Kidney (tissue), 14 donors: ENCODE data around the gene PPHLN1. TPM values are rescaled to one million over a fixed set of nuclear protein-coding genes. Genes with fewer than 3 reads are reported as not detected.
"Not testable (repeated sequence)": the region's sequence is repeated elsewhere in the genome, so short reads cannot be mapped to it uniquely, and the experiment has no call there.

Source experiments
- DNase-seq, 5 donors: peaks; one replicate each; pipeline ENCODE4 v3.0.0-alpha.2; 2013 to 2020
- FAIRE-seq: peaks from 2 replicates; lab custom pipeline; 2012; peaks lifted over from hg19 to GRCh38; lab: Jason Lieb, UNC
- H3K27ac ChIP-seq, 2 donors: one replicate each; pipeline ENCODE4 v1.7.0; 2013; ENCODE audit warnings: low read depth in 2 of 2, low read length in 2 of 2, inconsistent platforms in 1 of 2
- H3K27me3 ChIP-seq: one replicate; pipeline ENCODE4 v1.7.1; 2013; ENCODE audit warnings: low read length, inconsistent platforms; ENCODE audit not compliant: control insufficient read depth, insufficient read depth
- H3K36me3 ChIP-seq, 3 donors: one replicate each; pipeline versions ENCODE4 v1.7.0 to v1.7.1; 2013; ENCODE audit warnings: low read length in 3 of 3, control low read depth in 1 of 3, inconsistent platforms in 1 of 3; ENCODE audit not compliant: insufficient read depth in 3 of 3, control insufficient read depth in 2 of 3
- H3K4me1 ChIP-seq, 3 donors: one replicate each; pipeline versions ENCODE4 v1.7.0 to v1.7.1; 2013; ENCODE audit warnings: low read length in 3 of 3, inconsistent platforms in 1 of 3, low read depth in 1 of 3; ENCODE audit not compliant: control insufficient read depth in 2 of 3, insufficient read depth in 2 of 3
- H3K4me3 ChIP-seq, 3 donors: one replicate each; pipeline versions ENCODE4 v1.7.0 to v1.8.1; 2013; ENCODE audit warnings: low read length in 3 of 3, control low read depth in 1 of 3, inconsistent platforms in 1 of 3
- H3K9ac ChIP-seq, 3 donors: one replicate each; pipeline versions ENCODE4 v1.7.0 to v1.7.1; 2013; ENCODE audit warnings: low read length in 3 of 3, control low read depth in 1 of 3, inconsistent platforms in 1 of 3
- H3K9me3 ChIP-seq, 3 donors: one replicate each; pipeline versions ENCODE4 v1.7.0 to v1.7.1; 2013; ENCODE audit warnings: low read length in 3 of 3, control low read depth in 1 of 3, inconsistent platforms in 1 of 3; ENCODE audit not compliant: control insufficient read depth in 2 of 3, insufficient read depth in 1 of 3
- intact Hi-C: fragments of 100-400 bp; cut with DNase I; formaldehyde crosslinking; loops from one replicate; pipeline ENCODE4 v1.11.1; 2022
- polyA plus RNA-seq: library from polyadenylated mRNA; stranded (reverse); fragments of 350-450 nt; fragmentation: Illumina TruSeq; extraction: RNeasy Lipid Tissue Mini Kit (QIAGEN cat#74804); gene quantifications from one replicate; pipeline ENCODE4 v1.2.3, GENCODE V29; 2014; ENCODE audit warnings: low read depth, low replicate concordance; ENCODE audit not compliant: insufficient read depth
- total RNA-seq: library from RNA; stranded (reverse); fragmentation: NEBNext Ultra II Directional; extraction: Animal tissue kit (Norgen Biotek cat#: 25700); gene quantifications from one replicate; pipeline ENCODE4 v1.2.1, GENCODE V29; 2021
- TF ChIP-seq, protein P1 (sequence below): IDR thresholded peaks from 3 replicates; pipeline ENCODE4 v1.5.1; 2012; ENCODE audit warnings: mild to moderate bottlenecking, moderate library complexity, borderline replicate concordance; ENCODE audit not compliant: insufficient read depth; ENCODE audit errors: extremely low read depth
- donor health status: control.
- donor health status: control.
- donor health status: control.
- donor health status: control.
- donor health status: control.
- donor health status: DM: yes; HTN: yes; CAD: no.
- donor health status: Normal renal cell carcinoma (clear cell type).

Gene PPHLN1
- total and polyA plus RNA-seq, 2 donors from 2014 or later = 32.0 to 51.9 TPM

DNA sequence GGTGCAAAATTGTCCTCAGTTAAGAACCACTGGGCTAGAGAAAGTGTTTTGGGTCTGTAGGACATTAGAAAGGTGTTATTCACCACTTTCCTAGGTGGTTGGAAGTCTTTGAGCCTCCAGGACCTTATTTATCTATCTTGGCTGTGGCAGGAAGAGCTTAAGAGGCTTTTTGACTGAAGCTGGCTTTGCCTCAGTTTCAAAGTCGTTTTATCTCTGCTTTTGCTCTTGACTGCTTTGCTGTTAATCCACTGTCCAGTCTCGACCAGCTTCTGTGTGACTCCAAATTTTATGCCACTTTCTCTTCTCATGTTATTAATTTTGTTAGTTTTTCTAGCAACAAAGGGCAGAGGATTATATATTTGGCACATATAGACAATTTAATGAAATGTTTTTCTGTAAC lies 60.3 kb downstream of the PPHLN1 start:
- intact Hi-C loops = no loop called here
- H3K4me1 ChIP-seq = no peaks in the 10 kb centered on the region
- no peak overlapping the region for H3K9ac ChIP-seq
- no peak overlapping the region for H3K27ac ChIP-seq
- H3K36me3 ChIP-seq = peaks cover 0 to 3% (median 0%) of the 10 kb centered on the region in 3 donors
- no peaks in the 10 kb centered on the region for H3K27me3 ChIP-seq
- TF ChIP-seq, protein P1, sequence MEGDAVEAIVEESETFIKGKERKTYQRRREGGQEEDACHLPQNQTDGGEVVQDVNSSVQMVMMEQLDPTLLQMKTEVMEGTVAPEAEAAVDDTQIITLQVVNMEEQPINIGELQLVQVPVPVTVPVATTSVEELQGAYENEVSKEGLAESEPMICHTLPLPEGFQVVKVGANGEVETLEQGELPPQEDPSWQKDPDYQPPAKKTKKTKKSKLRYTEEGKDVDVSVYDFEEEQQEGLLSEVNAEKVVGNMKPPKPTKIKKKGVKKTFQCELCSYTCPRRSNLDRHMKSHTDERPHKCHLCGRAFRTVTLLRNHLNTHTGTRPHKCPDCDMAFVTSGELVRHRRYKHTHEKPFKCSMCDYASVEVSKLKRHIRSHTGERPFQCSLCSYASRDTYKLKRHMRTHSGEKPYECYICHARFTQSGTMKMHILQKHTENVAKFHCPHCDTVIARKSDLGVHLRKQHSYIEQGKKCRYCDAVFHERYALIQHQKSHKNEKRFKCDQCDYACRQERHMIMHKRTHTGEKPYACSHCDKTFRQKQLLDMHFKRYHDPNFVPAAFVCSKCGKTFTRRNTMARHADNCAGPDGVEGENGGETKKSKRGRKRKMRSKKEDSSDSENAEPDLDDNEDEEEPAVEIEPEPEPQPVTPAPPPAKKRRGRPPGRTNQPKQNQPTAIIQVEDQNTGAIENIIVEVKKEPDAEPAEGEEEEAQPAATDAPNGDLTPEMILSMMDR = no peak
- DNase-seq = no peak
- H3K4me3 ChIP-seq = no peak overlapping the region
- FAIRE-seq = no peak
- H3K9me3 ChIP-seq = no peaks in the 10 kb centered on the region

GRCh38 chr12:42388086-42388485 lies 62.1 kb downstream of the PPHLN1 start:
- H3K4me3 ChIP-seq, H3K9me3 ChIP-seq, H3K4me1 ChIP-seq, H3K36me3 ChIP-seq, FAIRE-seq, H3K27me3 ChIP-seq, H3K27ac ChIP-seq, intact Hi-C loops, H3K9ac ChIP-seq: not testable (repeated sequence)
- DNase-seq = peak in 4 of 5 donors; percentile 53 to 65 (median 59)

DNA sequence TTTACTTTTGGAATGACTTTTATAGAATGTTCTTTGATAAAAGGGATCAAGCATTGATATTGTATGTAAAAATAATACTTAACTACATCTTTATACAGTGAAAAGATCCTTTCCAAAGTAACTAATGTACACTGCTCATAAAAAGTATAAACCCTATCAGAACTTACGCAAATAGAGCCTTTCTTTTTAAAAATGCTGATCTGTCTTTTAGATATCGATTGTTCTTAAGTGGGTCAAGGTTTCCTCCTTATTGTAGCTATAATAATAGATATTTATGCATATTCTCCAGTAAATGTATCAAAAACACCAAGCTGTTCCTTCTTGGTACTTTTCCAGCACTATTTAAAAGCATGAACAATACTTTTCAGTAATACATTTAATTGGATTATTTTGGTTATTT lies 68.5 kb downstream of the PPHLN1 start:
- TF ChIP-seq, protein P1 = no peak
- Histone ChIP-seq H3K9me3 (no peaks in the 10 kb centered on the region), H3K27me3 (no peaks in the 10 kb centered on the region), H3K4me3 (no peak overlapping the region), H3K27ac (no peak overlapping the region), H3K9ac (no peak overlapping the region), H3K36me3 (peaks cover 0 to 9% (median 0%) of the 10 kb centered on the region in 3 donors), H3K4me1 (no peaks in the 10 kb centered on the region)
- intact Hi-C loops = no loop called here
- DNase-seq (no peak), FAIRE-seq (no peak)

DNA sequence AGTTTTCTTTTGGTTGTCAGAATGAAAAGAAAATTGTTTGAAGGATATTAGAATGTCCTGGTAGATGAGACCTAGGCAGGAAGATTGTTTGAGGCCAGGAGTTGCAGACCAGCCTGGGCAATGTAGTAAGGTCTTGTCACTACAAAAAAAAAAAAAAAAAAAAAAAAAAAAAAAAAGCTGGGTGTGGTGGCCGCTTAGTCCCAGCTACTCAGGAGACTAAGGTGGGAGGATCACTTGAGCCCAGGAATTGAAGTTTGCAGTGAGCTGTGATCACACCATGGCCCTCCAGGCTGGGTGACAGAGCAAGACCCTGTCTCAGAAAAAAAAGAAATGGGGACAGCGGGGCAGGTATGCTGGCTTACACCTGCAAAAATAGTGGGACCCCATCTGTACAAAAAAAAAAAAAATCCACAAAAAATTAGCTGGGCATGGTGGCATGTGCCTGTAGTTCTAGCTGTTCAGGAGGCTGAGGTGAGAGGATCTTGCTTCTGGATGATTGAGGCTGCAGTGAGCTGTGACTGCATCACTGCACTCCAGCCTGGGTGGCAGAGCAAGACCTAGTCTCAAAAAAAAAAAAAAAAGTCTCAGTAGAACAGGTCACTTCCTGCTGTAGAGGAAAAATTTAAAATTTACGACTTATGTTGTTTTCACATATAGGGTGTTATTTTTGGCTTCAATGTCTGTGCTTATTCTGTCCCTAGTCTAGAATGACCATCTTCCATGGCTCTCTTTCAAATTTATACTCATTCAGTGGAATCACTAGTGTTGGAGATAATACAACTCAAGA lies 70.7 kb downstream of the PPHLN1 start:
- H3K36me3 ChIP-seq = peaks cover 0 to 9% (median 2%) of the 10 kb centered on the region in 3 donors
- H3K27me3 ChIP-seq = no peaks in the 10 kb centered on the region
- TF ChIP-seq, protein P1 = no peak
- intact Hi-C loops = no loop called here
- DNase-seq (peak in 2 of 5 donors; percentile 9 to 24), FAIRE-seq (no peak)
- H3K9ac ChIP-seq = no peak overlapping the region
- H3K27ac ChIP-seq = no peak overlapping the region
- H3K9me3 ChIP-seq = no peaks in the 10 kb centered on the region
- no peak overlapping the region for H3K4me3 ChIP-seq
- H3K4me1 ChIP-seq = no peaks in the 10 kb centered on the region
